GM18870 (cell line): ENCODE measurements around the gene CAT.

Source experiments
- ATAC-seq: cut with Tn5 transposase; IDR thresholded peaks from one replicate; pipeline ENCODE4 v1.9.1; 2021; ENCODE audit warnings: moderate library complexity; ENCODE audit not compliant: unreplicated experiment

The CAT gene

GRCh38 chr11:34521265-34521664 lies 82.5 kb downstream of the CAT start:
- no peak for ATAC-seq
